Peyer's patch (tissue), 4 donors: ENCODE measurements around the gene FRMPD2. TPM values are rescaled to one million over a fixed set of nuclear protein-coding genes. Genes with fewer than 3 reads are reported as not detected.
"Not testable (repeated sequence)": the region's sequence is repeated elsewhere in the genome, so short reads cannot be mapped to it uniquely, and the experiment has no call there.

Source experiments
- DNase-seq, 3 donors: peaks; one replicate each; pipeline ENCODE4 v3.0.0-alpha.2; 2017 to 2019
- H3K27ac ChIP-seq, 4 donors: fragments of 200-600 bp; sonication (generic); one replicate each; pipeline ENCODE4 v1.5.1; 2016 to 2019
- H3K27me3 ChIP-seq, 2 donors: fragments of 200-600 bp; sonication (generic); one replicate each; pipeline ENCODE4 v1.5.1; 2019
- H3K36me3 ChIP-seq, 3 donors: fragments of 200-600 bp; sonication (generic); one replicate each; pipeline ENCODE4 v1.5.1; 2016 to 2019
- H3K4me1 ChIP-seq, 4 donors: fragments of 200-600 bp; sonication (generic); one replicate each; pipeline ENCODE4 v1.5.1; 2016 to 2019
- H3K4me3 ChIP-seq, 4 donors: fragments of 200-600 bp; sonication (generic); 1 replicate in 3 of 4; 2 replicates in 1 of 4; pipeline ENCODE4 v1.5.1; 2016 to 2019; ENCODE audit warnings: mild to moderate bottlenecking in 1 of 4
- H3K9me3 ChIP-seq, 4 donors: fragments of 200-600 bp; sonication (generic); one replicate each; pipeline ENCODE4 v1.5.1; 2016 to 2019; ENCODE audit warnings: mild to moderate bottlenecking in 1 of 4
- CTCF ChIP-seq, 6 experiments: fragments of 450-650 bp in 4 of 6; fragments of 200-600 bp in 2 of 6; sonication (generic) in 1 of 6; IDR thresholded peaks; one replicate each; pipeline ENCODE4 v1.5.1; 2017 to 2019; ENCODE audit warnings: antibody characterized with exemption in 6 of 6, mild to moderate bottlenecking in 3 of 6, moderate library complexity in 1 of 6
- POLR2A ChIP-seq, 2 donors: fragments of 450-650 bp; IDR thresholded peaks; one replicate each; pipeline ENCODE4 v1.5.1; 2017; ENCODE audit warnings: antibody characterized with exemption in 2 of 2, mild to moderate bottlenecking in 2 of 2, moderate library complexity in 2 of 2
- total RNA-seq, 4 donors: library from RNA; depleted of rRNA; stranded (reverse); fragments of >200 nt; gene quantifications; one replicate each; pipeline ENCODE4 v1.1.0, GENCODE V29; 2016

FRMPD2 gene
- total RNA-seq, 4 donors from 2014 or later, result not detected

- no peak for TF ChIP-seq CTCF (IDR thresholded peaks at IDR 0.05)
- TF ChIP-seq POLR2A (IDR thresholded peaks at IDR 0.05), result no peak
- no peaks in the 10 kb centered on the region for H3K27me3 ChIP-seq
- no peak overlapping the region for H3K27ac ChIP-seq
- no peak overlapping the region for H3K4me3 ChIP-seq
- no peaks in the 10 kb centered on the region for H3K36me3 ChIP-seq
- no peaks in the 10 kb centered on the region for H3K4me1 ChIP-seq
- peaks cover 0 to 4% (median 0%) of the 10 kb centered on the region in 4 donors for H3K9me3 ChIP-seq
- no peak for DNase-seq
Observed at GRCh38 chr10:48282829-48283228, 8.3 kb upstream of the FRMPD2 start.

GRCh38 chr10:48281697-48282096 lies 7.2 kb upstream of the FRMPD2 start:
- H3K4me3 ChIP-seq, H3K9me3 ChIP-seq, H3K27me3 ChIP-seq, H3K27ac ChIP-seq, H3K4me1 ChIP-seq, H3K36me3 ChIP-seq, DNase-seq: not testable (repeated sequence)

- H3K27me3 ChIP-seq, result no peaks in the 10 kb centered on the region
- H3K27ac ChIP-seq, result no peak overlapping the region
- TF ChIP-seq POLR2A (IDR thresholded peaks at IDR 0.05) (no peak), CTCF (IDR thresholded peaks at IDR 0.05) (no peak)
- peaks cover 0 to 2% (median 0%) of the 10 kb centered on the region in 4 donors for H3K9me3 ChIP-seq
- H3K4me3 ChIP-seq, result no peak overlapping the region
- H3K4me1 ChIP-seq, result no peaks in the 10 kb centered on the region
- H3K36me3 ChIP-seq, result no peaks in the 10 kb centered on the region
- no peak for DNase-seq
Observed at GRCh38 chr10:48279081-48279751, 4.7 kb upstream of the FRMPD2 start.

- DNase-seq, result no peak
- Histone ChIP-seq H3K9me3 (no peaks in the 10 kb centered on the region), H3K4me3 (no peak overlapping the region), H3K27me3 (no peaks in the 10 kb centered on the region), H3K4me1 (no peaks in the 10 kb centered on the region), H3K36me3 (no peaks in the 10 kb centered on the region), H3K27ac (no peak overlapping the region)
- TF ChIP-seq POLR2A (IDR thresholded peaks at IDR 0.05), result no peak
- TF ChIP-seq CTCF (IDR thresholded peaks at IDR 0.05), result no peak
Observed at GRCh38 chr10:48277093-48277492, 2.6 kb upstream of the FRMPD2 start.

- no peaks in the 10 kb centered on the region for H3K4me1 ChIP-seq
- H3K9me3 ChIP-seq, result no peaks in the 10 kb centered on the region
- DNase-seq, result no peak
- no peaks in the 10 kb centered on the region for H3K27me3 ChIP-seq
- H3K4me3 ChIP-seq, result no peak overlapping the region
- TF ChIP-seq CTCF (IDR thresholded peaks at IDR 0.05), result no peak
- TF ChIP-seq POLR2A (IDR thresholded peaks at IDR 0.05), result no peak
- H3K36me3 ChIP-seq, result no peaks in the 10 kb centered on the region
- H3K27ac ChIP-seq, result no peak overlapping the region
Observed at GRCh38 chr10:48273741-48274140, 755 bp downstream of the FRMPD2 start.

- no peak for TF ChIP-seq POLR2A (IDR thresholded peaks at IDR 0.05)
Observed at GRCh38 chr10:48272682-48273081, 1.8 kb downstream of the FRMPD2 start.

More at GRCh38 chr10:48272682-48273081, 1.8 kb downstream of the FRMPD2 start:
- H3K9me3 ChIP-seq, result no peaks in the 10 kb centered on the region
- H3K27me3 ChIP-seq, result no peaks in the 10 kb centered on the region
- no peaks in the 10 kb centered on the region for H3K4me1 ChIP-seq
- H3K4me3 ChIP-seq, result no peak overlapping the region
- no peak for DNase-seq
- no peaks in the 10 kb centered on the region for H3K36me3 ChIP-seq
- no peak overlapping the region for H3K27ac ChIP-seq
